GM19328 (cell line): ENCODE measurements around the gene ZFAND3.
"Not testable (repeated sequence)": the region's sequence is repeated elsewhere in the genome, so short reads cannot be mapped to it uniquely, and the experiment has no call there.

Source experiments
- ATAC-seq: cut with Tn5 transposase; IDR thresholded peaks from one replicate; pipeline ENCODE4 v1.9.1; 2021; ENCODE audit warnings: mild to moderate bottlenecking, moderate library complexity; ENCODE audit not compliant: unreplicated experiment

The ZFAND3 gene

DNA sequence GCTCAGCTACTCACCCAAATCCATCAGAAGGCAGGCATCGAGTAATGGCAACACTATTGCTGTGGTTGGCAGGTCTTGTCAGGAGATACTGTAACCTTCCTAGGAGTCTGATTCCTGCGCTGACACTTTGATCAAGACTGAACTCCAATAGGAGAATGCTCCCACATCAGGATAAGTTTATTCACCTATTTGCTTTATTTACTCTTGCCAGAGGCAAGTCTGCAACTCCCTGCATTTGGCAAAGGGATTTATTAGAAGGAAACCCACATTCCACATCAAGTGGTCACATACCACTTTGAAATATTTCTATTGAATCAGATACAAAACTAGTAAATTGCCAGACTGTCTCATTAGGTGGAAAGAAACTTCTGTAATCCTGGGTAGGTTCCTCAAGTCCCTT lies 43.5 kb downstream of the ZFAND3 start:
- no peak for ATAC-seq

DNA sequence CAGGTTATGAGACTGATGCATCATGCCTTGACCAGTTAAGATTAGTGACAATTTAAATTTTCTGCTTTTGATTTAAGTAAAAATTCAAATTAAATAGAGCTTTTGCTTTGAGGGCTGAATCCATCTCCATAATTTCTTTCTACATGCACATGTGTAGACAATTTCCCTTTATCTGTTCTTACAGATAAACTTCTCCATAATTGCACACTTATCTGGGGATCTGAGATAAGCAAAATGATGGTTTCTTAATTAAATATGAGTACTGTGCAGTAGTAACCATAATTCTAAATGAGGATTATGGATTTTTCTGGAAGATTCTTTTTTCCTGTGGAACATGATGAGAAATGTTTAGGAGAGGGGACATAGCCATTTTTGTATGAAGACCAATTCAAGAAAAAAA lies 44.7 kb downstream of the ZFAND3 start:
- no peak for ATAC-seq

DNA sequence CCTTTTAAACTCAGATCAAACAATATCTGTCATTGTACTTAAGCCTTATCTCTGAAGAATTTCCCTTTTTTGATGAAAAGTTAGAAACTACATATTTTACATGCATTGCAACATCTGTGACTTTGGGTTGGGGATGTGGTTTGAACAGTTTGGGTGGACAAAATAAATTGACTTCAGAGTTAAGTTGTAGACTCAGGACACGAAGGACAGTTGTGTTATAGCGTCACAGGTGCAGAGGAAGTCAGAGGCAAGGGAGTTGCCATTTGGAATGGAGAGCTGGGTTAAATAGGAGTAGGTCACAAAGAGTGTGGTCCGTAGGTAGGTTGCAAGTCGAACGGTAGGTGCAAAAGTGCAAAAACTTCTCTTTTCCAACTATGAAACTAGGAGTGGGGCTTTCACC lies 46.0 kb downstream of the ZFAND3 start:
- ATAC-seq = no peak

DNA sequence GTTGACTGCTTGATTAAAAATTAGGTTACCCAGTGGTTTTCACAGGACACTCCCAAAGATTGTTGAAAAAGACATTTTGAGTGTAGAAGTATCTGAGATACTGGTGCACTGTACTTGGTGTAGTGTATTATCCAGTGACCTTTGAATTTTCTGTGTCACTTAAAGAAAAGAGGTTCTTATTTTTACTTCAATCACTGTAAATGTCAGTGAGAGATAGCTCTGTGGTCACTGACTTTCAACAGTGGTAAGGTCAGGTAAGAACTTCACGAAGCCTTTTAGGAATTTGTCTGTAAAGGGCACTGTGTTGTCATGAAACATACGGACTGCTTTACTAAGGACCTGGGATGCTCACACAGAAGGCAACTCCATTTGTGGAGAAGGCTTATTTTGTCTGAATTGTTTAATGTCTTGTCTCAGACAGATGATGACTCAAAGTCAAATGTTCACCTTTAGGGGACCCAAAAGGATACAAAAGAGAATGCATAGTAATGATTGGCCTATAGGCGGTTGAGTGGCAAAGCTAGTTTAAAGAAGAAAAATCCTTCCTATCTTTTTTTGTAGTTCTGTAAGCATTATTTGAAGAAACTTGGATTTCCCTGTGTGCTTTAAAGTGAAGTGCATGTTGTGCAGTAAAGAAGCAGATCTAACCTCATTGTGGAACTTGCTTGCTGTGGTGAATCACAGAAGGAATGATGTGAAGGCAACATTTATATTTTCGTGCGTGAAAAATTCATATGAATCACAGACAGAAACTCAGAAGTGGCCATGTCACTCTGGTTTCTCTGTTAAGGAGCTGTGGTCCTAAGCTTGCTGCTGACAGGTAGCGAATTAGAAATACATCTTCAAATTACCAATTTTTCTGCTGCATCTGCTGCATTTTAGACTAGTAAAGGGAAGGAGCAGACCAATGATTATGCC lies 47.3 kb downstream of the ZFAND3 start:
- ATAC-seq = no peak

GRCh38 chr6:37867756-37868446 lies 48.4 kb downstream of the ZFAND3 start:
- no peak for ATAC-seq

GRCh38 chr6:37868447-37868825 lies 48.9 kb downstream of the ZFAND3 start:
- no peak for ATAC-seq

DNA sequence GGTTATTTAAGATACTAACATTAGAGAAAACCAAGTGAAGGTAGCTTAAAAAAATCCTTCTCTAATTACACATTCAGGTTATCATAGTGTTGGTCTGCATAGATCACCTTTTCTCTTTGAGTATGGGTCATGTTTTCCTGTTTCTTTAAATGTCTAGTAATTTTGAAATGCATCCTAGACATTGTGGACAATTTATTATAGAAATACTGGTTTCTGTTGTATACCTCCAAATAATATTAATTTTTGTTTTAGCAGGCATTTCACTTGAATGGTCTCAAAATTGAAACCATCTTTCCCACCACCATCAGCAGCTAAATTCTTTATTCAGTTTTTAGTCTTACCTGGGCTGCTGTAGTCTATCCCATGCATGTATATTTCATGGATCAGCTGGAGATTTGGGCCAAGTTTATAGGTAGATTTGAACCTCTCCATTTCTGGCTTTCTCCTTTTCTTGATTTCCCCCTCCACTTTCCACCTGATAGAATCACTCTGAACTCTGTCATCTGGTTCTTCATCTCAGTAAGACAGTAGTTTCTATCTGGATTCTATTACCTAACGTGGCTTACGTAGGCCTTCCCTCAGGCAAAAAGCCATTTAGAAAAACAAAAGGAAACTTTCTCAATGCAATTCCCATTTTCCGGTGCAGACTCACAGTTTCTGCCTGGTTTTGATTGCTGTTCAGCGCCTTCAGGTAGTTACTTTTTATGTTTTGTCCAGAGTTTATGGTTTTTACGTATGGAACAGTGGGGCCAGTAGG lies 52.3 kb downstream of the ZFAND3 start:
- no peak for ATAC-seq

DNA sequence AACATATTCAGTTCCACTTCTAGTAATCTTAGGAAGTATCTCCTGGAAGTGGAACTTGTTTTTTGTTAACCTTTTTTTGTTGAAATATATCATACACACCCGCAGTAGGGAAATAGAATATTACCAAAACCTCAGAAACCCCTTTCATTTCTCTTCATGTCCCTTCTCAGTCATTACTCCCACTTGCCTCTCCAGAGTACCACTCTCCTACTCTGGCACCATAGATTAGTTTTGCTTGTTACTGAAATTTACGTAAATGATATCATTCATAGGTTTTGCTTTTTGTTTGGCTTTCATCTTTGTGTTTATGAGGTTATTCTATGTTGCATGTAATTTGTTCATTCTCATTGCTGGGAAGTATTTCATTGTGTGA lies 52.8 kb downstream of the ZFAND3 start:
- ATAC-seq = no peak

DNA sequence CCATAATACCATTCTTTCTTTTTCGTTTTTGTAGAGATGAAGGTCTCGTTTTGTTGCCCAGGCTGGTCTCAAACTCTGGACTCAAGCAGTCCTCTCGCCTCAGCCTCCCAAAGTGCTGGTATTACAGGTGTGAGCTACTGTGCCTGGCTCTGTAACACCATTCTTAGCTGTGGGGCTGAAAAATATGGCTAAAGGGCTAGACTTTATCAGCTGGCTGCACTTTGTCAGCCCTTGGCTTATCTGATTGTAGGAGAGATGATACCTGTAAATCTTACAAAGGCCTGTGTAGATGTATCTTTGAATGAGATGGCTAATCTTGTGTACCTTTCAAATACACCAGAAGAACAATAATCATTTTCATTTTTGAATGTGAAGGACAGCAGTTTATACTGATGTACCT lies 55.2 kb downstream of the ZFAND3 start:
- no peak for ATAC-seq

GRCh38 chr6:37875561-37876309 lies 56.2 kb downstream of the ZFAND3 start:
- ATAC-seq = no peak

- no peak for ATAC-seq
These were observed 57.3 kb downstream of the ZFAND3 start for GRCh38 chr6:37876843-37877242.

DNA sequence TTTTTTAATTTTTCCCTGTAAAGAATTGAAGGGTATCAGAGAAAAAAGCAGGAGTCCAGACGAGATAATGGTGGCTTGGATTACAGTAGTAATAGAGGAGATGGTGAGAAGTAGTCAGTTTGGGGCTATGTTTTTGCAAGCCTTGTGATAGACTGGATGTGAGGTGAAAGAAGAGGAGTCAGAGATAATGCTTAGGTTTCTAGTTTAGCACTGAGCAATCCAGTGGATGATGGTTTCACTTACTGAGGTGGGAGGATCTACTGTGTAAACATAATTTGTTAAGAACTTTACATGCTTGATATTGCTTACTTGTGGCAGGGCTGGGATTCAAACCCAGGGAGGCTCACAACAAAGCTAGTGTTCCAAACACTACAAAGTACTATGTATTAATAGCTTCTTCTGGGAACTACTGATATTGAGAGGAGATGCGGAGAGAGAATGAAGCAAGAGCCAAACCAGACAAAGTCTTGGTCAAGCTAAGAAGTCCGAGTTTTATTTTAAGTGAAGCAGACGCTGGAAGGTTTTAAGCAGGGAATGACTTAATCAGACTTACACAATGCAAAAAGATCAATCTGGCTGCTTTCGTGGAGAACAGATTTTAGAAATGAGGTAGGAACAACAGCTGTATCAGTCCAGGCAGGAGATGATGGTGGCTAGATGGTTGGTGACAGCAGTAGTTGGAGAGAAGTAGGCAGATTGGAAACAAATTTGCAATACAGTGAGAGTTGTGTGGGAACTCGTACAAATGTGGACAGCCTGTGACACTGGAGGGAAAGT lies 58.0 kb downstream of the ZFAND3 start:
- no peak for ATAC-seq

DNA sequence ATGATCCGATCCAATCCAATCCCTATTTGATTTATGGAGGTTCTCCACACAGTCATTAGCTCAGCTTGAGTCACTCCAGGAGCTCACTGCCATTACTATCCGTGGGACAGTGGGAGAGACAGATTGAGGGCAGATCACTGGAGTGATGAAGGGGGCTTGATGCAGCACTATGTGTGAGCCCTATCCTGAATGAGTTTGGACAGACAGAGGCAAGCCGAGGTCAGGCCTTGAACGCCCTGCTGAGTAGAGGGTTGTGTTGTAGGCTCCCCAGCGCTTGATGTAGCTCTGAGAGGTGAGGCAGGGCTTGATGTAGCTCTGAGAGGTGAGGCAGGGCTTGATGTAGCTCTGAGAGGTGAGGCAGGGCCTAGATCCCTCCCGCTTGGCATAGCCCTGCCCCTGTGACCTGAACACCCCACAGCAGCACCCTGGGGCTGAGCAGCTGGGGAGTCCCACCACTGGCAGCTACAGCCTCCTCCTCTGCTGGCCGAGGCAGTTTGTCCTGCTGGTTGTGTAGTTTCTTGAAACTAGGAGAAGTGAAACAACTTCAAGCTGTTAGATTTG lies 58.7 kb downstream of the ZFAND3 start:
- ATAC-seq = no peak

GRCh38 chr6:37880602-37881001 lies 61.1 kb downstream of the ZFAND3 start:
- not testable (repeated sequence) for ATAC-seq

DNA sequence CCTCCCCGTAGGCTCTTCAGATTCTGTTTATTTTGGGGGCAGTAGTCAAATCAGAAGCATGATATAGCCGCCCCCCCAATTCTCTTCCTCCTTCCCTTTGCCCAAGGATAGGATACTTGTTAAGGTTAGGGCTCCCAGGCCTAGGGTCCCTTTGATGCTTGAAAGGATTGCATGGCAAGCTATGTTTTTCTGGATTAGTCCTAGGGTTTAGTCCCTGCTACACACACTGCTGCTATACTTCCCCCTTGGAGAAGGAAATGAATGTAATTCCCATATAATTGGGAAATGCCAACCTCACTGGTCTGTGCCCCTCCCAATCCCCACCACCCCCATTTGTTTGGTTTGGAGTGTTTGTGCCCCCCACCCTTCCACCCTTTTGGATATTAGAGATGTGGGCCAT lies 62.8 kb downstream of the ZFAND3 start:
- ATAC-seq = no peak

GRCh38 chr6:37882724-37883413 lies 63.3 kb downstream of the ZFAND3 start:
- ATAC-seq = no peak

GRCh38 chr6:37884548-37884947 lies 65.0 kb downstream of the ZFAND3 start:
- no peak for ATAC-seq

DNA sequence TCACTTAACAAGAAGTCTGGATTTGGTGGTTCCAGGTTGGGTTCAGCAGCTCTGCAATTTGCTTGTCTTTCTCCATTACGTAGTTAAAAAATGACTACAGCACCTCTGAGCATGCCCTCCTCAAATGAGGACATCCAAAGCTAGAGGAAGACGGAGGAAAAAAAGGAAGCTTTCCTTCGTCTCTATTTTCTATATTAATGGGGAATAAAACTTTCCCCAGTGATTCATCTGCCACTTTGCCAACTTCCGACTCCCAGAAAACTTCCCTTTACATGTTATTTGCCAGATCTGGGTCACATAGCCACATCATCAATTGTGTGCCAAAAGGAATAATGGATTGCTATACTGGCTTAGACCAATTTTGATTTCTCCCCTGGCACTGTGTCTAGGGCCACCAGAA lies 69.5 kb downstream of the ZFAND3 start:
- no peak for ATAC-seq

DNA sequence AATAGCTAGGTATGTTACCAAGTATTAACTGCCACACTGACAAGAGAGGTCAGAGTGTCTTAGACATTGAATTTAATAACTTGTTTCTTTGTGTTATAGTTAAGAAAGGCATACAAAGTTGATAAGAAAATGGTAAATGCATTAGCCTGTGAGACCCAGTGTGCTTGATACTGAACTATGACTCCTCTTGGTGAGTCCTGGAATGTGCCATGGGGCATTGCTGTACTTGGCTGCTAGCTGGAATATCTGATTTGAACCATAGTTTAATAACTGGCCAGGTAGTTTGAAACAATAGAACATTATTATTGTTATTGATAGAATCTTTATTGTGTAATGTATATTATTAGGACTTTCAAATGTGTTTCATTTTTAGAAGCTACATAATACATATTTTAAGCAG lies 70.0 kb downstream of the ZFAND3 start:
- ATAC-seq = no peak
